Stimulated activated CD8-positive, alpha-beta memory T cell treated with anti-CD3 and anti-CD28 coated beads, Interleukin-4, amount 100 ng/mL, for 4 hours (primary cell): ENCODE results near the gene TEX22.

Source experiments
- DNase-seq, 2 donors: peaks; one replicate each; pipeline ENCODE4 v3.0.0-alpha.2; 2020; ENCODE audit warnings: low read depth in 2 of 2, low spot score in 1 of 2

TEX22 gene

GRCh38 chr14:105455086-105455640 lies 56.8 kb downstream of the TEX22 start:
- no peak for DNase-seq

DNA sequence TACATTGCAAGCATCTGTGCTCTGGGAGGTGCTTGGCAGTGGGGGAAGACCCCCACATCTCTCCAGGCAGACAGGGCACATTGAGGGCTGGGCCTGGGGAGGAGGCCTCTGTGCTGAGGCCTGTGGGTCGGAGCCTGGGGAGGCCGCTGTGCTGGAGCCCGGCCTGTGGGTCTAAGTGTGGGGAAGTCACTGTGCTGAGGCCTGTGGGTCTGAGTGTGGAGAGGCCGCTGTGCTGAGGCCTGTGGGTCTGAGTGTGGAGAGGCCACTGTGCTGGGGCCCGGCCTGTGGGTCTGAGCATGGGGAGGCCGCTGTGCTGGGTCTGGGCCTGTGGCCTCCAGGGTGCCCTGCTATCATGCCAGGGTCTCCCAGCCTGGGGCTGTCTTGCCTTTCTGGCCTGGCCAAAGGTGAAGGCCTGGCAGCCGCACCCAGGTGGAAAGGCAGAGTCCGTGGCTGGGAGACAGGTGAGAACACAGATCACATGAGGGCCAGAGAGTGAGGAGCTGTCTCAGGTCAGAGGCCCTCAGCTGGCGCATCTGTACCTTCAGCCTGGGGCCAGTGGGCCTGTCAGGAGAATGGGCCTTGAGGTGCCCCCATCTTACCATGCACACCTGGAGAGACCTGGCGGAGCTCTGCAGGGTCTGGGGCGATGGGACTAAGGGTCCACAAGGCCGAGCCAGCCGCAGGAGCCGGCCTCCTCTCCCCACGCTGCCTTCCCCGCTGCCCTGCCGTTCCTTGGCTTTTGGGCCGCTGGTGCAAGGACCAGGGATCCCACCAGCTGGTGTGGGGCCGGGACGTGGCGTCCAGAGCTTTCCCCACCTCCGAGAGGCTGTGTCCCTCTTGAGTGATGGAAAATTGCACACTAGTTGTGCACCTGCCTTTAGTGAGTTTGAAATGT lies 57.7 kb downstream of the TEX22 start:
- no peak for DNase-seq

DNA sequence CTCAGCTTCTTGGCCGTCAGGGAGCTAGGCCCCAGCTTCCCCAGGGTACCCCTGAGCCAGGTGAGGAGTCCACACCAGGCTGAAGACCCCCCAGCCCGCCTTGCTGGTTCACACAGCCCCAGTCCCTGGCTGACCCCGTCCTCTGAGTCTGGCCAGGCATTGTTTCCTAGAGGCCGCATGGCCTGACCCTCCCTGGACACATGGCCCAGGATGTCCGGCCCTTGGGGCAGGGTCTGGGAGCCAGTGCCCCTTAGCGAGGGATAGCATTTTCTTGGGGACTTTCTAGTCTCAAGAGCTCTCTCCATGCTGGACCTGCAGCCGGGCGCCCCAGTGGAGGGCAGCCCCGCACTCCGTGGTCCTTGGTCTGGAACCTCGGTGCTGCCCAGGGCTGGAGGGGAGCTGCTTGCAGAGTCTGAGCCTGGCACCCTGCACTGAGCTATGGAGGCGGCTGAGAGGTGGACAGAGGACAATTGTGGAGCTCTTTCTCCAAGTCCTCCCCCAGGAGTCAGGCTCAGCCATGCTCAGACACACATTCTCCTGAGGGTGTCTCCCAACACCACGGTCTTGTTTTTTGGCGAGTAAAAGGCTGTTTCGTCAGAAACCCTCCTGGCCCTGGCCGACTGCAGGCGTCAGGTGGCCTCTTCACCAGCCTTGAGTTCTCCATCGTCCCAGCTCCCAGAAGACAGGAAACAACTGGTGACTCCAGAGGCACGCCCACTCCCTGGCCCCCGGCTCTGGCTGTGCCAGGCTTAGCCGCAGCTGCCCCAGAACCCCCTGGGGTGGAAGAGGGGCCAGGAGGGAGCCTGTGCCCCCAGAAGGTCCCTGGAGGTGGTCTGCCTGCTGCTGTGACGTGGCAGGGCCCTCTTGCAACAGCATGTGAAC lies 58.6 kb downstream of the TEX22 start:
- DNase-seq = no peak

DNA sequence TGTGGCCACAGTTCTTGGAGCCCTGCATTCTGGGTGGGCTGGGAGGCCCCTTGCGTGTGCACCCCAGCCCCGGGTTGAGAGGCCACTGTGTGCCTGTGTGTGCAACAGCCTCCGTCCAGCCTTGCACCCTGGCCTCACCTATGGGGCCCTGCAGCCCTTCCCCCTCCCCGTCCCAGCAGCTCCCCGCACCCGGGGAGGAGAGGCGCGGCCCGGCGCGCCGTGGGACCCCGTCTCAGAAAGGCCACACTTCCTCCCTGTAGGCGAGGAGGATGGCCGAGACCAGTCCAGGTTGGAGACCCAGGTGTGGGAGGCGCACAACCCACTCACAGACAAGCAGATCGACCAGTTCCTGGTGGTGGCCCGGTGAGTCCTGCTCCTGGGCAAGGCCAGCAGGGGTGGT lies 59.7 kb downstream of the TEX22 start:
- no peak for DNase-seq

GRCh38 chr14:105458571-105458970 lies 60.2 kb downstream of the TEX22 start:
- DNase-seq = no peak

- DNase-seq = no peak
Observed at GRCh38 chr14:105460116-105460515, 61.8 kb downstream of the TEX22 start.

DNA sequence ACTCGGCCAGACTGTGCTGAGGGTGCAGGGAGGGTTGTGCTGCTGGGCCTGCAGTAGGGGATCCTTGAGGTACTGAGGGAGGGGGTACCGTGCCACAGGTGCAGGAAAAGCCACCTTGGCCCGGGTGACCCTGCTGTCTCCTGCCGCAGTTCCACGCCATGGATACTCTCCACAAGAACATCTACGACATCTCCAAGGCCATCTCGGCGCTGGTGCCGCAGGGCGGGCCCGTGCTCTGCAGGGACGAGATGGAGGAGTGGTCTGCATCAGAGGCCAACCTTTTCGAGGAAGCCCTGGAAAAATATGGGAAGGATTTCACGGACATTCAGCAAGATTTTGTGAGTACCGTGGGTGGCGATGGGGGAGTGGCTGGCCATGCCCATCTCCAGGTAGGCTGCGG lies 62.3 kb downstream of the TEX22 start:
- no peak for DNase-seq

DNA sequence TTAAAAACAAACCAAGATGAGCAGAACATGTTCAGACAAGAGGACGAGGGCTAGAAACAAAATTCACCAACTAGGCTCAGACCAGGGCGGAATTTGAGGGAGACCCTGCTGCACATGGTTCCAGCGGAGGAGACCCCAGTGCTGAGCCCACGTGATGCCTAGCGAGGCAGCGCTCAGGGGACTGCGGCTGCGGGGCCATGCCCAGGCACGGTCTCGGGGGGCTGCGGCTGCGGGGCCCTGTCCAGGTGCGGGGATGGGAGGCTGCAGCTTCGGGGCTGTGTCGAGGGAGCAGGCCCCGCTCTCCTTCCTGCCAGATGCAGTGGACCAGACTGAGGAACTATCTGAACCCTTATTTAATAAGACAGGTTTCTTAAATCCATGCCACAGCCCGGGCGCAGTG lies 63.6 kb downstream of the TEX22 start:
- DNase-seq = no peak
